Measurements from ENCODE around the gene GINS3.

DNA sequence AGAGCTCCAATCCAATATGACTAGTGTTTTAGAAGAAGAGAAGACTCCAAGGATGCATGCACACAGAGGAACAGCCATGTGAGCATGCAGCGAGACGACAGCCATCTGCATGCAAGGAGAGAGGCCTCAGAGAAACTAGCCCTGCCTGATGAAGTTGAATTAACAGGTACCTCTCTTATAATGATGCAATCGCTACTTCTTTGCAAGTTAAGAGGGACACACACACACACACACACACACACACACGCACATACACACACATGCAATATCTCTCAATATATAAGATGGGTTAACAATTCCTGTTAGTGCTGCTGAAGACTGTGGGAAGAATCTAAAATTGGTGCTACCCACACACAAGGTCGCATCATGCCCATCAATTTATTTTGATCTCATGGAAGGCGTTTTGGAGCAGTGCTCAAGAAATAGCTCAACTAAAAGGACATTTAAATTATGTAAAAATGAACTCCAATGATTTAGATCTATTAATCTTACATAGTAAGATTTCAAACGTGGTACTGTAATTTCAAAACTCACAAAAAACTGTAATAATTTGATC lies 7.0 kb upstream of the GINS3 start:
- no peak for TF ChIP-seq CTCF (IDR thresholded peaks at IDR 0.05; ENCODE audit: insufficient read depth, low read length)
- TF ChIP-seq POLR2AphosphoS5 (IDR thresholded peaks at IDR 0.05; ENCODE audit: low read depth), result no peak
- TF ChIP-seq, protein P1, sequence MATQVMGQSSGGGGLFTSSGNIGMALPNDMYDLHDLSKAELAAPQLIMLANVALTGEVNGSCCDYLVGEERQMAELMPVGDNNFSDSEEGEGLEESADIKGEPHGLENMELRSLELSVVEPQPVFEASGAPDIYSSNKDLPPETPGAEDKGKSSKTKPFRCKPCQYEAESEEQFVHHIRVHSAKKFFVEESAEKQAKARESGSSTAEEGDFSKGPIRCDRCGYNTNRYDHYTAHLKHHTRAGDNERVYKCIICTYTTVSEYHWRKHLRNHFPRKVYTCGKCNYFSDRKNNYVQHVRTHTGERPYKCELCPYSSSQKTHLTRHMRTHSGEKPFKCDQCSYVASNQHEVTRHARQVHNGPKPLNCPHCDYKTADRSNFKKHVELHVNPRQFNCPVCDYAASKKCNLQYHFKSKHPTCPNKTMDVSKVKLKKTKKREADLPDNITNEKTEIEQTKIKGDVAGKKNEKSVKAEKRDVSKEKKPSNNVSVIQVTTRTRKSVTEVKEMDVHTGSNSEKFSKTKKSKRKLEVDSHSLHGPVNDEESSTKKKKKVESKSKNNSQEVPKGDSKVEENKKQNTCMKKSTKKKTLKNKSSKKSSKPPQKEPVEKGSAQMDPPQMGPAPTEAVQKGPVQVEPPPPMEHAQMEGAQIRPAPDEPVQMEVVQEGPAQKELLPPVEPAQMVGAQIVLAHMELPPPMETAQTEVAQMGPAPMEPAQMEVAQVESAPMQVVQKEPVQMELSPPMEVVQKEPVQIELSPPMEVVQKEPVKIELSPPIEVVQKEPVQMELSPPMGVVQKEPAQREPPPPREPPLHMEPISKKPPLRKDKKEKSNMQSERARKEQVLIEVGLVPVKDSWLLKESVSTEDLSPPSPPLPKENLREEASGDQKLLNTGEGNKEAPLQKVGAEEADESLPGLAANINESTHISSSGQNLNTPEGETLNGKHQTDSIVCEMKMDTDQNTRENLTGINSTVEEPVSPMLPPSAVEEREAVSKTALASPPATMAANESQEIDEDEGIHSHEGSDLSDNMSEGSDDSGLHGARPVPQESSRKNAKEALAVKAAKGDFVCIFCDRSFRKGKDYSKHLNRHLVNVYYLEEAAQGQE (IDR thresholded peaks at IDR 0.05; ENCODE audit: insufficient replicate concordance, low read depth), result no peak

All from HL-60 (cell line).